GM19452 (cell line): ENCODE measurements around the gene DNAH11.
"Not testable (repeated sequence)": the region's sequence is repeated elsewhere in the genome, so short reads cannot be mapped to it uniquely, and the experiment has no call there.

ENCODE experiments used
- ATAC-seq: cut with Tn5 transposase; IDR thresholded peaks from one replicate; pipeline ENCODE4 v1.9.1; 2021; ENCODE audit not compliant: unreplicated experiment

DNAH11 gene

GRCh38 chr7:21707566-21707965 is 164.7 kb downstream of the DNAH11 start:
- no peak for ATAC-seq

GRCh38 chr7:21708096-21708495 is 165.3 kb downstream of the DNAH11 start:
- ATAC-seq = no peak

- ATAC-seq = no peak
Measured at GRCh38 chr7:21717323-21717722, 174.5 kb downstream of the DNAH11 start.

- no peak for ATAC-seq
Measured at GRCh38 chr7:21718391-21718790, 175.6 kb downstream of the DNAH11 start.

GRCh38 chr7:21719846-21720245 is 177.0 kb downstream of the DNAH11 start:
- no peak for ATAC-seq

GRCh38 chr7:21722371-21722770 is 179.5 kb downstream of the DNAH11 start:
- no peak for ATAC-seq

- ATAC-seq = no peak
Measured at GRCh38 chr7:21724562-21724961, 181.7 kb downstream of the DNAH11 start.

- no peak for ATAC-seq
Measured at GRCh38 chr7:21730399-21730798, 187.6 kb downstream of the DNAH11 start.

- ATAC-seq = no peak
Measured at GRCh38 chr7:21731977-21732376, 189.1 kb downstream of the DNAH11 start.

GRCh38 chr7:21732956-21733355 is 190.1 kb downstream of the DNAH11 start:
- ATAC-seq = not testable (repeated sequence)

- ATAC-seq = no peak
Measured at GRCh38 chr7:21733837-21734236, 191.0 kb downstream of the DNAH11 start.

GRCh38 chr7:21743493-21743892 is 200.7 kb downstream of the DNAH11 start:
- no peak for ATAC-seq

GRCh38 chr7:21746949-21747348 is 204.1 kb downstream of the DNAH11 start:
- no peak for ATAC-seq

GRCh38 chr7:21747806-21748205 is 205.0 kb downstream of the DNAH11 start:
- no peak for ATAC-seq

- ATAC-seq = no peak
Measured at GRCh38 chr7:21749378-21749777, 206.5 kb downstream of the DNAH11 start.

- no peak for ATAC-seq
Measured at GRCh38 chr7:21753071-21753470, 210.2 kb downstream of the DNAH11 start.

- no peak for ATAC-seq
Measured at GRCh38 chr7:21754963-21755362, 212.1 kb downstream of the DNAH11 start.

GRCh38 chr7:21757537-21758282 is 214.9 kb downstream of the DNAH11 start:
- ATAC-seq = no peak

GRCh38 chr7:21758286-21758685 is 215.4 kb downstream of the DNAH11 start:
- ATAC-seq = no peak

- no peak for ATAC-seq
Measured at GRCh38 chr7:21762469-21762868, 219.6 kb downstream of the DNAH11 start.

GRCh38 chr7:21763818-21764217 is 221.0 kb downstream of the DNAH11 start:
- ATAC-seq = no peak

- no peak for ATAC-seq
Measured at GRCh38 chr7:21766218-21766617, 223.4 kb downstream of the DNAH11 start.

- ATAC-seq = no peak
Measured at GRCh38 chr7:21767300-21767900, 224.6 kb downstream of the DNAH11 start.
